Anterior cingulate cortex (tissue), 58 donors: Measurements from ENCODE around the gene NCKIPSD.

Source experiments
- DNase-seq, 58 donors: peaks; one replicate each; lab custom pipeline; 2025; lab: John Stamatoyannopoulos, UW

Gene NCKIPSD

GRCh38 chr3:48628277-48629017 is 57.3 kb downstream of the NCKIPSD start:
- DNase-seq: no peak

GRCh38 chr3:48625600-48625999 is 60.1 kb downstream of the NCKIPSD start:
- no peak for DNase-seq

GRCh38 chr3:48624767-48625166 is 60.9 kb downstream of the NCKIPSD start:
- DNase-seq: no peak

- DNase-seq: no peak
Observed at GRCh38 chr3:48623851-48624547, 61.7 kb downstream of the NCKIPSD start.
